Thyroid gland (tissue), 4 donors: ENCODE data around the gene ANO7. TPM values are rescaled to one million over a fixed set of nuclear protein-coding genes. Genes with fewer than 3 reads are reported as not detected.

Source experiments
- DNase-seq, 2 donors: peaks; one replicate each; pipeline ENCODE4 v3.0.0-alpha.2; 2019
- H3K27ac ChIP-seq, 3 donors: fragments of 200-600 bp; sonication (generic); 1 replicate in 2 of 3; 2 replicates in 1 of 3; pipeline ENCODE4 v1.5.1; 2016 to 2019; ENCODE audit warnings: mild to moderate bottlenecking in 1 of 3, moderate library complexity in 1 of 3
- H3K27me3 ChIP-seq: fragments of 200-600 bp; sonication (generic); one replicate; pipeline ENCODE4 v1.5.1; 2019
- H3K36me3 ChIP-seq, 2 donors: fragments of 200-600 bp; sonication (generic); one replicate each; pipeline ENCODE4 v1.5.1; 2016 to 2019
- H3K4me1 ChIP-seq, 2 donors: fragments of 200-600 bp; sonication (generic); one replicate each; pipeline ENCODE4 v1.5.1; 2017 to 2019
- H3K4me3 ChIP-seq, 3 donors: fragments of 200-600 bp; sonication (generic); replicated peaks in 1 of 3; 1 replicate in 2 of 3; 2 replicates in 1 of 3; pipeline ENCODE4 v1.5.1; 2016; ENCODE audit warnings: mild to moderate bottlenecking in 1 of 3
- H3K9me3 ChIP-seq: fragments of 200-600 bp; sonication (generic); one replicate; pipeline ENCODE4 v1.5.1; 2017
- POLR2A ChIP-seq, 2 donors: fragments of 450-650 bp; IDR thresholded peaks; one replicate each; pipeline ENCODE4 v1.6.1; 2017; ENCODE audit warnings: antibody characterized with exemption in 2 of 2, mild to moderate bottlenecking in 2 of 2, moderate library complexity in 1 of 2
- WGBS, 2 donors: methylation state at CpG; one replicate each; pipeline ENCODE4 v1.1.5; 2017; 5-methylcytosine and 5-hydroxymethylcytosine counted together
- intact Hi-C: fragments of 100-400 bp; cut with DNase I; formaldehyde crosslinking; loops from one replicate; pipeline ENCODE4 v1.15.1; 2023
- total RNA-seq, 4 donors: library from RNA; depleted of rRNA; stranded (reverse); fragments of >200 nt; gene quantifications; one replicate each; pipeline ENCODE4 v1.2.3, GENCODE V29; 2016
- TF ChIP-seq, protein P1 (sequence below), 6 experiments: fragments of 200-600 bp in 3 of 6; fragments of 450-650 bp in 3 of 6; sonication (generic) in 3 of 6; IDR thresholded peaks; one replicate each; pipeline ENCODE4 v1.5.1; 2016 to 2019; ENCODE audit warnings: antibody characterized with exemption in 6 of 6, mild to moderate bottlenecking in 2 of 6, inconsistent platforms in 1 of 6, moderate library complexity in 1 of 6

Gene ANO7
- total RNA-seq, 4 donors from 2014 or later = 0.94 to 1.8 (median 0.98) TPM; not detected in 1

- Histone ChIP-seq H3K9me3 (no peaks in the 10 kb centered on the region), H3K4me3 (no peak overlapping the region), H3K36me3 (no peaks in the 10 kb centered on the region), H3K27ac (no peak overlapping the region), H3K4me1 (peaks cover 8 to 9% of the 10 kb centered on the region in 2 donors), H3K27me3 (no peaks in the 10 kb centered on the region)
- DNase-seq = no peak
- WGBS, 2 donors = 95 to 96% methylated on average over 6 of the region's 6 CpGs
- intact Hi-C loops = no loop called here
- TF ChIP-seq, protein P1, sequence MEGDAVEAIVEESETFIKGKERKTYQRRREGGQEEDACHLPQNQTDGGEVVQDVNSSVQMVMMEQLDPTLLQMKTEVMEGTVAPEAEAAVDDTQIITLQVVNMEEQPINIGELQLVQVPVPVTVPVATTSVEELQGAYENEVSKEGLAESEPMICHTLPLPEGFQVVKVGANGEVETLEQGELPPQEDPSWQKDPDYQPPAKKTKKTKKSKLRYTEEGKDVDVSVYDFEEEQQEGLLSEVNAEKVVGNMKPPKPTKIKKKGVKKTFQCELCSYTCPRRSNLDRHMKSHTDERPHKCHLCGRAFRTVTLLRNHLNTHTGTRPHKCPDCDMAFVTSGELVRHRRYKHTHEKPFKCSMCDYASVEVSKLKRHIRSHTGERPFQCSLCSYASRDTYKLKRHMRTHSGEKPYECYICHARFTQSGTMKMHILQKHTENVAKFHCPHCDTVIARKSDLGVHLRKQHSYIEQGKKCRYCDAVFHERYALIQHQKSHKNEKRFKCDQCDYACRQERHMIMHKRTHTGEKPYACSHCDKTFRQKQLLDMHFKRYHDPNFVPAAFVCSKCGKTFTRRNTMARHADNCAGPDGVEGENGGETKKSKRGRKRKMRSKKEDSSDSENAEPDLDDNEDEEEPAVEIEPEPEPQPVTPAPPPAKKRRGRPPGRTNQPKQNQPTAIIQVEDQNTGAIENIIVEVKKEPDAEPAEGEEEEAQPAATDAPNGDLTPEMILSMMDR (IDR thresholded peaks at IDR 0.05) = no peak
- no peak for TF ChIP-seq POLR2A (IDR thresholded peaks at IDR 0.05)
Measured at GRCh38 chr2:241219856-241220356, 31.4 kb downstream of the ANO7 start.

DNA sequence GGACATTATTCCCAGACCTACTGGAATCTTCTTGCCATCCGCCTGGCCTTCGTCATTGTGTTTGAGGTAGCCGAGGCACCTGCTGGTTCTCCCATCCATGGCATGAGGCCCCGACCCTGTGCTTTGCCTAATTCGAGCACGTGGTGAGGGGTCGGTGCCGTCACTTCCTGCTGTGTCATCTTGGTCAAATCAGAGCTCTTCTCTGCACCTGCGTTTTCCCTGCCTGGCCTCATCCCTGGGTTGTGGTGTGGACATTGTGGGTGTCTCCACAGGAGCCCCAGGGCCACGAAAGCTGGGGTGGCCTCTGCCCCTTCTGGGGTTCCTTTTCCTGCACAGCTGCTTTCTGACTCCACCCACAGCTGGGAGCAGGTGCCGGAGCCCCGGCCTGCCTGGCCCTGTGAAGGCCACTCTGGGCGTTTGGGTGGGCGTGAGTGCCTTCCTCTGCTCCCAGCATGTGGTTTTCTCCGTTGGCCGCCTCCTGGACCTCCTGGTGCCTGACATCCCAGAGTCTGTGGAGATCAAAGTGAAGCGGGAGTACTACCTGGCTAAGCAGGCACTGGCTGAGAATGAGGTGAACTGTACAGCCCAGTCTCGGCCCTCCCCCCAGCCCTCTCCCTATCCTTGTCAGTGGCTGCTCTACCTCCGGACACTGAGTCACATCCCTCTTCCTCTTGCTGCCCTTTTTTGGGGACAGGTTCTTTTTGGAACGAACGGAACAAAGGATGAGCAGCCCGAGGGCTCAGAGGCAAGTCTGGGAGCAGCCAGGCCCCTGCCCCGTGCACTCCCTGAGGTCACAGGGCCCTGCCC is 34.9 kb downstream of the ANO7 start:
- H3K36me3 ChIP-seq = peaks cover 20 to 22% of the 10 kb centered on the region in 2 donors
- H3K4me1 ChIP-seq = peaks cover 8% of the 10 kb centered on the region in 2 donors
- no peak overlapping the region for H3K4me3 ChIP-seq
- intact Hi-C loops = no loop called here
- no peaks in the 10 kb centered on the region for H3K9me3 ChIP-seq
- no peaks in the 10 kb centered on the region for H3K27me3 ChIP-seq
- H3K27ac ChIP-seq = no peak overlapping the region
- no peak for DNase-seq
- 68 to 70% methylated on average over 22 to 23 of the region's 23 CpGs for WGBS, 2 donors
- no peak for TF ChIP-seq POLR2A (IDR thresholded peaks at IDR 0.05)
- TF ChIP-seq, protein P1 (IDR thresholded peaks at IDR 0.05) = no peak

- TF ChIP-seq, protein P1 (IDR thresholded peaks at IDR 0.05) = no peak
- no peak for TF ChIP-seq POLR2A (IDR thresholded peaks at IDR 0.05)
- 67 to 71% methylated on average over 20 to 26 of the region's 26 CpGs for WGBS, 2 donors
- no peak overlapping the region for H3K4me3 ChIP-seq
- H3K27ac ChIP-seq = no peak overlapping the region
- H3K4me1 ChIP-seq = peaks cover 0 to under 1% of the 10 kb centered on the region in 2 donors
- no peaks in the 10 kb centered on the region for H3K9me3 ChIP-seq
- H3K36me3 ChIP-seq = peaks cover 28 to 30% of the 10 kb centered on the region in 2 donors
- intact Hi-C loops = no loop called here
- no peaks in the 10 kb centered on the region for H3K27me3 ChIP-seq
- DNase-seq = no peak
Measured at GRCh38 chr2:241224018-241224850, 35.8 kb downstream of the ANO7 start.

DNA sequence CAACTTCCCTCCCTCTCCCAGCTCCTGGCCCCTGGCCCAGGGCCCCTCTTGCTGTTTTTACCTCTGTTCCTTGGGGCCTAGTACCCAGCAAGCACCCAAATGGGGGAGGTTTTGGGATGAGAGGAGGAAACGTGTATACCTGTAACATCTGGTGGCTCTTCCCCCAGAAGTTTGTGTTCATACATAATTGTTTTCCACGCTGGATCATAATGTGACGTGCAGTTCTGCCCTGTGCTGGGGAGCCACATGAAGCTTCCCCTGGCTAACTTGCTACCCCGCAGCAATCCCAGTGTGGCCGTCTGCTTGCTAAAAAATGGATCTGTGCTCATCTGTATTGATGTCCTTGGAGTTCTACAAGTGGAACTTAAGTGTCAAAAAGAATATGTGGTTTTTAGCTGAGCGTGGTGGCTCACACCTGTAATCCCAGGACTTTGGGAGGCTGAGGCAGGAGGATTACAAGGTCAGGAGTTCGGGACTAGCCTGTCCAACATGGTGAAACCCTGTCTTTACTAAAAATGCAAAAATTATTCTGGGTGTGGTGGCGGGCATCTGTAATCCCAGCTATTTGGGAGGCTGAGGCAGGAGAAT is 36.5 kb downstream of the ANO7 start:
- H3K27me3 ChIP-seq = no peaks in the 10 kb centered on the region
- no peak overlapping the region for H3K27ac ChIP-seq
- H3K4me1 ChIP-seq = no peaks in the 10 kb centered on the region
- intact Hi-C loops = no loop called here
- TF ChIP-seq, protein P1 (IDR thresholded peaks at IDR 0.05) = no peak
- no peak for TF ChIP-seq POLR2A (IDR thresholded peaks at IDR 0.05)
- no peaks in the 10 kb centered on the region for H3K9me3 ChIP-seq
- no peak overlapping the region for H3K4me3 ChIP-seq
- H3K36me3 ChIP-seq = peaks cover 36 to 37% of the 10 kb centered on the region in 2 donors
- WGBS, 2 donors = 94 to 95% methylated on average over 8 of the region's 8 CpGs
- no peak for DNase-seq
